Upper lobe of left lung (tissue), 6 donors: ENCODE measurements around the gene THTPA. TPM values are rescaled to one million over a fixed set of nuclear protein-coding genes. Genes with fewer than 3 reads are reported as not detected.
A peak's percentile ranks its signal among the peaks of the same experiment; 100 is the strongest.

Experiments
- ATAC-seq, 2 donors: fragments of 200-7000 bp; cut with Tn5 transposase; one replicate each; pipeline ENCODE4 v1.9.1; 2022; ENCODE audit warnings: mild to moderate bottlenecking in 2 of 2, moderate library complexity in 2 of 2; ENCODE audit not compliant: low FRiP score in 2 of 2
- DNase-seq, 2 donors: peaks; one replicate each; pipeline ENCODE4 v3.0.0-alpha.2; 2019 to 2020
- H3K27ac ChIP-seq, 4 donors: fragments of 200-600 bp; sonication (generic); one replicate each; pipeline ENCODE4 v1.5.1; 2016 to 2019
- H3K27me3 ChIP-seq, 4 donors: fragments of 200-600 bp; sonication (generic); one replicate each; pipeline ENCODE4 v1.5.1; 2017 to 2019
- H3K36me3 ChIP-seq, 4 donors: fragments of 200-600 bp; sonication (generic); one replicate each; pipeline ENCODE4 v1.5.1; 2016 to 2019
- H3K4me1 ChIP-seq, 4 donors: fragments of 200-600 bp; sonication (generic); one replicate each; pipeline ENCODE4 v1.5.1; 2018 to 2019
- H3K4me3 ChIP-seq, 4 donors: fragments of 200-600 bp; sonication (generic); one replicate each; pipeline ENCODE4 v1.5.1; 2017 to 2019; ENCODE audit warnings: mild to moderate bottlenecking in 2 of 4, moderate library complexity in 1 of 4
- H3K9me3 ChIP-seq, 4 donors: fragments of 200-600 bp; sonication (generic); one replicate each; pipeline ENCODE4 v1.5.1; 2018 to 2019
- CTCF ChIP-seq, 6 experiments: fragments of 450-650 bp in 4 of 6; fragments of 200-600 bp in 2 of 6; sonication (generic) in 2 of 6; IDR thresholded peaks; one replicate each; pipeline ENCODE4 v1.5.1; 2016 to 2019; ENCODE audit warnings: antibody characterized with exemption in 6 of 6
- EP300 ChIP-seq, 4 donors: sonication (generic); formaldehyde crosslinking; IDR thresholded peaks; one replicate each; pipeline ENCODE4 v1.5.1; 2017; ENCODE audit warnings: antibody characterized with exemption in 4 of 4, control low read depth in 2 of 4
- POLR2A ChIP-seq, 4 donors: fragments of 450-650 bp; IDR thresholded peaks; one replicate each; pipeline ENCODE4 v1.5.1; 2016 to 2017; ENCODE audit warnings: antibody characterized with exemption in 4 of 4, mild to moderate bottlenecking in 2 of 4
- POLR2AphosphoS5 ChIP-seq, 2 donors: sonication (generic); formaldehyde crosslinking; IDR thresholded peaks; one replicate each; pipeline ENCODE4 v1.5.1; 2017; ENCODE audit warnings: antibody characterized with exemption in 2 of 2
- WGBS, 2 donors: methylation state at CpG; one replicate each; pipeline ENCODE4 v1.1.5; 2017 to 2018; 5-methylcytosine and 5-hydroxymethylcytosine counted together
- total RNA-seq, 6 donors: library from RNA; depleted of rRNA in 4 of 6; stranded (reverse); fragments of >200 nt in 4 of 6; gene quantifications; one replicate each; pipeline versions ENCODE4 v1.1.0 to v1.2.1, GENCODE V29; 2016 to 2021
- donor health status: DM: no; HTN: no; CAD: no; lungs with moderate emphysema.
- donor health status: DM: no; HTN: yes; CAD: no; lungs with severe emphysema.

THTPA gene
- total RNA-seq, 6 donors from 2014 or later, result 16.7 to 27.2 (median 20.4) TPM

GRCh38 chr14:23564181-23564812, 8.2 kb downstream of the THTPA start:
- H3K9me3 ChIP-seq, result no peaks in the 10 kb centered on the region
- no peak overlapping the region for H3K27ac ChIP-seq
- H3K4me3 ChIP-seq, result no peak overlapping the region
- peaks cover 0 to 48% (median 37%) of the 10 kb centered on the region in 4 donors for H3K36me3 ChIP-seq
- ATAC-seq (no peak), DNase-seq (no peak)
- H3K4me1 ChIP-seq, result peaks cover 9 to 46% (median 18%) of the 10 kb centered on the region in 4 donors
- TF ChIP-seq POLR2A (IDR thresholded peaks at IDR 0.05) (no peak), EP300 (IDR thresholded peaks at IDR 0.05) (no peak), CTCF (IDR thresholded peaks at IDR 0.05) (no peak), POLR2AphosphoS5 (IDR thresholded peaks at IDR 0.05) (no peak)
- H3K27me3 ChIP-seq, result no peaks in the 10 kb centered on the region
- WGBS, 2 donors, result 88 to 91% methylated on average over 13 of the region's 13 CpGs

GRCh38 chr14:23564876-23565275, 8.8 kb downstream of the THTPA start:
- DNase-seq (no peak), ATAC-seq (no peak)
- TF ChIP-seq CTCF (IDR thresholded peaks at IDR 0.05) (no peak), POLR2A (IDR thresholded peaks at IDR 0.05) (no peak), POLR2AphosphoS5 (IDR thresholded peaks at IDR 0.05) (no peak), EP300 (IDR thresholded peaks at IDR 0.05) (no peak)
- no peaks in the 10 kb centered on the region for H3K27me3 ChIP-seq
- H3K9me3 ChIP-seq, result no peaks in the 10 kb centered on the region
- H3K36me3 ChIP-seq, result peaks cover 0 to 43% (median 34%) of the 10 kb centered on the region in 4 donors
- no peak overlapping the region for H3K27ac ChIP-seq
- WGBS, 2 donors, result 91 to 93% methylated on average over 5 to 7 of the region's 7 CpGs
- no peak overlapping the region for H3K4me3 ChIP-seq
- H3K4me1 ChIP-seq, result peaks cover 9 to 47% (median 18%) of the 10 kb centered on the region in 4 donors

GRCh38 chr14:23565626-23566025, 9.6 kb downstream of the THTPA start:
- ATAC-seq (no peak), DNase-seq (no peak)
- Histone ChIP-seq H3K4me3 (no peak overlapping the region), H3K36me3 (peaks cover 0 to 36% (median 29%) of the 10 kb centered on the region in 4 donors), H3K27ac (no peak overlapping the region), H3K4me1 (peaks cover 9 to 47% (median 18%) of the 10 kb centered on the region in 4 donors), H3K9me3 (no peaks in the 10 kb centered on the region), H3K27me3 (no peaks in the 10 kb centered on the region)
- WGBS, 2 donors, result 90 to 93% methylated on average over 9 to 11 of the region's 11 CpGs
- TF ChIP-seq EP300 (IDR thresholded peaks at IDR 0.05) (no peak), CTCF (IDR thresholded peaks at IDR 0.05) (no peak), POLR2A (IDR thresholded peaks at IDR 0.05) (no peak), POLR2AphosphoS5 (IDR thresholded peaks at IDR 0.05) (no peak)

- Histone ChIP-seq H3K4me1 (peaks cover 9 to 52% (median 18%) of the 10 kb centered on the region in 4 donors), H3K9me3 (no peaks in the 10 kb centered on the region), H3K27me3 (no peaks in the 10 kb centered on the region), H3K27ac (peak overlapping the region in 1 of 4 donors; percentile 88), H3K4me3 (peak overlapping the region in 1 of 4 donors; percentile 68), H3K36me3 (peaks cover 0 to 30% (median 25%) of the 10 kb centered on the region in 4 donors)
- TF ChIP-seq POLR2AphosphoS5 (IDR thresholded peaks at IDR 0.05) (no peak), POLR2A (IDR thresholded peaks at IDR 0.05) (no peak), CTCF (IDR thresholded peaks at IDR 0.05) (no peak), EP300 (IDR thresholded peaks at IDR 0.05) (no peak)
- ATAC-seq (no peak), DNase-seq (no peak)
- WGBS, 2 donors, result 90 to 94% methylated on average over 9 to 10 of the region's 10 CpGs
Observed at GRCh38 chr14:23566112-23566777, 10.2 kb downstream of the THTPA start.
